Gastrocnemius medialis (tissue), 4 donors: ENCODE measurements around the gene ARRDC3.
"Not testable (repeated sequence)": the region's sequence is repeated elsewhere in the genome, so short reads cannot be mapped to it uniquely, and the experiment has no call there.

ENCODE experiments used
- POLR2A ChIP-seq, 2 donors: fragments of 450-650 bp; IDR thresholded peaks; one replicate each; pipeline ENCODE4 v1.6.1; 2017; ENCODE audit warnings: antibody characterized with exemption in 2 of 2, mild to moderate bottlenecking in 2 of 2, moderate library complexity in 2 of 2
- TF ChIP-seq, protein P1 (sequence below), 5 experiments: fragments of 450-650 bp in 3 of 5; fragments of 200-600 bp in 2 of 5; sonication (generic) in 2 of 5; IDR thresholded peaks in 4 of 5; conservative IDR thresholded peaks in 1 of 5; 1 replicate in 4 of 5; 2 replicates in 1 of 5; pipeline ENCODE4 v1.5.1; 2016 to 2019; ENCODE audit warnings: antibody characterized with exemption in 5 of 5, mild to moderate bottlenecking in 3 of 5, moderate library complexity in 3 of 5

GRCh38 chr5:91385596-91385995, 2.5 kb upstream of the ARRDC3 start:
- TF ChIP-seq, protein P1, sequence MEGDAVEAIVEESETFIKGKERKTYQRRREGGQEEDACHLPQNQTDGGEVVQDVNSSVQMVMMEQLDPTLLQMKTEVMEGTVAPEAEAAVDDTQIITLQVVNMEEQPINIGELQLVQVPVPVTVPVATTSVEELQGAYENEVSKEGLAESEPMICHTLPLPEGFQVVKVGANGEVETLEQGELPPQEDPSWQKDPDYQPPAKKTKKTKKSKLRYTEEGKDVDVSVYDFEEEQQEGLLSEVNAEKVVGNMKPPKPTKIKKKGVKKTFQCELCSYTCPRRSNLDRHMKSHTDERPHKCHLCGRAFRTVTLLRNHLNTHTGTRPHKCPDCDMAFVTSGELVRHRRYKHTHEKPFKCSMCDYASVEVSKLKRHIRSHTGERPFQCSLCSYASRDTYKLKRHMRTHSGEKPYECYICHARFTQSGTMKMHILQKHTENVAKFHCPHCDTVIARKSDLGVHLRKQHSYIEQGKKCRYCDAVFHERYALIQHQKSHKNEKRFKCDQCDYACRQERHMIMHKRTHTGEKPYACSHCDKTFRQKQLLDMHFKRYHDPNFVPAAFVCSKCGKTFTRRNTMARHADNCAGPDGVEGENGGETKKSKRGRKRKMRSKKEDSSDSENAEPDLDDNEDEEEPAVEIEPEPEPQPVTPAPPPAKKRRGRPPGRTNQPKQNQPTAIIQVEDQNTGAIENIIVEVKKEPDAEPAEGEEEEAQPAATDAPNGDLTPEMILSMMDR (IDR thresholded peaks at IDR 0.05 in 4 of 5, conservative IDR thresholded peaks at IDR 0.05 in 1 of 5) = not testable (repeated sequence)
- TF ChIP-seq POLR2A (IDR thresholded peaks at IDR 0.05) = not testable (repeated sequence)
